22Rv1 (cell line): Measurements from ENCODE around the gene SNX8.

ENCODE experiments used
- H3K27ac ChIP-seq: fragments of 450-650 bp; 2 replicates; pipeline ENCODE4 v1.5.1; 2017
- ZFX ChIP-seq: fragments of 450-650 bp; IDR thresholded peaks from 2 replicates; pipeline ENCODE4 v1.6.1; 2017; ENCODE audit warnings: antibody characterized with exemption, borderline replicate concordance
- TF ChIP-seq, protein P1 (sequence below): fragments of 450-650 bp; IDR thresholded peaks from 2 replicates; pipeline ENCODE4 v1.5.1; 2017; ENCODE audit warnings: mild to moderate bottlenecking

Gene SNX8

GRCh38 chr7:2299131-2299829 lies 15.0 kb downstream of the SNX8 start:
- no peak overlapping the region for H3K27ac ChIP-seq
- TF ChIP-seq, protein P1, sequence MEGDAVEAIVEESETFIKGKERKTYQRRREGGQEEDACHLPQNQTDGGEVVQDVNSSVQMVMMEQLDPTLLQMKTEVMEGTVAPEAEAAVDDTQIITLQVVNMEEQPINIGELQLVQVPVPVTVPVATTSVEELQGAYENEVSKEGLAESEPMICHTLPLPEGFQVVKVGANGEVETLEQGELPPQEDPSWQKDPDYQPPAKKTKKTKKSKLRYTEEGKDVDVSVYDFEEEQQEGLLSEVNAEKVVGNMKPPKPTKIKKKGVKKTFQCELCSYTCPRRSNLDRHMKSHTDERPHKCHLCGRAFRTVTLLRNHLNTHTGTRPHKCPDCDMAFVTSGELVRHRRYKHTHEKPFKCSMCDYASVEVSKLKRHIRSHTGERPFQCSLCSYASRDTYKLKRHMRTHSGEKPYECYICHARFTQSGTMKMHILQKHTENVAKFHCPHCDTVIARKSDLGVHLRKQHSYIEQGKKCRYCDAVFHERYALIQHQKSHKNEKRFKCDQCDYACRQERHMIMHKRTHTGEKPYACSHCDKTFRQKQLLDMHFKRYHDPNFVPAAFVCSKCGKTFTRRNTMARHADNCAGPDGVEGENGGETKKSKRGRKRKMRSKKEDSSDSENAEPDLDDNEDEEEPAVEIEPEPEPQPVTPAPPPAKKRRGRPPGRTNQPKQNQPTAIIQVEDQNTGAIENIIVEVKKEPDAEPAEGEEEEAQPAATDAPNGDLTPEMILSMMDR: no peak
- TF ChIP-seq ZFX: no peak

- H3K27ac ChIP-seq: no peak overlapping the region
- no peak for TF ChIP-seq ZFX
- TF ChIP-seq, protein P1: no peak
Observed at GRCh38 chr7:2296832-2297231, 17.4 kb downstream of the SNX8 start.

- TF ChIP-seq, protein P1: no peak
- no peak for TF ChIP-seq ZFX
- no peak overlapping the region for H3K27ac ChIP-seq
Observed at GRCh38 chr7:2295936-2296620, 18.2 kb downstream of the SNX8 start.

DNA sequence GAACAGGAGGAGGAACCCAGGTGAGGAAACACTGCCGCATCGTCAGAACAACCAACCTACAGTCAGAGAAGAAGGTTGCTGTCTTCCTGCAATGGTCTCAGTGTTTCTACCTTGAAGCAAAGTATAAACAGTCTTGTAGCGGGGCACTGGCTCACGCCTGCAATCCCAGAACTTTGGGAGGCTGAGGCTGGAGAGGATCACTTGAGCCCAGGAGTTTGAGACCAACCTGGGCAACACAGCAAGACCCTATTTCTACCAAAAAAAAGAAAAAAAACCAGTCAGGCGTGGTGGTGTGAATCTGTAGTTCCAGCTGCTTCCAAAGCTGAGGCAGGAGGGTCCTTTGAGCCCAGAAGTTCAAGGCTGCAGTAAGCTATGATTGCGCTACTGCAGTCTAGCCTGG lies 23.4 kb downstream of the SNX8 start:
- no peak overlapping the region for H3K27ac ChIP-seq
- TF ChIP-seq ZFX: no peak
- TF ChIP-seq, protein P1: no peak

GRCh38 chr7:2289621-2290020 lies 24.6 kb downstream of the SNX8 start:
- H3K27ac ChIP-seq: no peak overlapping the region
- TF ChIP-seq, protein P1: no peak
- TF ChIP-seq ZFX: no peak

- TF ChIP-seq, protein P1: no peak
- TF ChIP-seq ZFX: no peak
- no peak overlapping the region for H3K27ac ChIP-seq
Observed at GRCh38 chr7:2289111-2289586, 25.1 kb downstream of the SNX8 start.

- TF ChIP-seq, protein P1: no peak
- no peak for TF ChIP-seq ZFX
- no peak overlapping the region for H3K27ac ChIP-seq
Observed at GRCh38 chr7:2288503-2288902, 25.7 kb downstream of the SNX8 start.
